ENCODE data around the gene CTBP1. TPM values are rescaled to one million over a fixed set of nuclear protein-coding genes. Genes with fewer than 3 reads are reported as not detected.

Gene CTBP1
- total and polyA plus RNA-seq, 9 of the 15 experiments (the other 6 are each of a cell fraction or from before 2014, with no cell fraction given) = 14.5 to 162 (median 68.2) TPM

GRCh38 chr4:1179976-1180375 lies 69.0 kb downstream of the CTBP1 start:
- TF ChIP-seq RBM25 (IDR thresholded peaks at IDR 0.05; ENCODE audit: low read depth, low read length, severe bottlenecking) = peak; percentile 9
- TF ChIP-seq HBP1 (CRISPR knock-in tag; IDR thresholded peaks at IDR 0.05) = no peak
- H3K9ac ChIP-seq (ENCODE audit: insufficient read depth in 1 of 2, low read depth in 2 of 2, low read length in 2 of 2) = no peak overlapping the region
- no peak for DNase-seq (ENCODE audit: extremely low read depth in 1 of 4, low spot score in 3 of 4)
- no peaks in the 10 kb centered on the region; a peak in 1 of 5 replicates for H3K27me3 ChIP-seq (ENCODE audit: control insufficient read depth in 2 of 2, insufficient read depth in 2 of 2, low read length in 2 of 2)
- in situ Hi-C loops (cut with MboI) (no loop called here), intact Hi-C loops (cut with micrococcal nuclease) (no loop called here)
- ChIA-PET CTCF (ENCODE audit: low intra/inter-chr PET ratio) (no interaction called here), POLR2A (interaction anchor here (1.0 kb wide), 1 partner anchor 10 kb away, joined by 3 read pairs; no protein-coding TSS in a partner anchor)
- no peak for ATAC-seq
- H3K9me3 ChIP-seq (replicated peaks; ENCODE audit: control insufficient read depth, insufficient read depth, low read depth, low read length) = peaks cover 8% of the 10 kb centered on the region
- no peak overlapping the region for H3K4me3 ChIP-seq
- H3K27ac ChIP-seq (ENCODE audit: extremely low read depth, low read depth, low read length) = no peak overlapping the region
- 7% methylated on average over 1 of the region's 1 CpG for WGBS (ENCODE audit: insufficient coverage, low coverage, missing lambda C conversion rate)
- no peaks in the 10 kb centered on the region for H3K36me3 ChIP-seq (ENCODE audit: control insufficient read depth, insufficient read depth, low read length)
- H4K20me1 ChIP-seq (replicated peaks; ENCODE audit: control insufficient read depth, insufficient read depth, low read length) = no peaks in the 10 kb centered on the region
- H3K9me1 ChIP-seq (ENCODE audit: control insufficient read depth, insufficient read depth, low read length) = no peaks in the 10 kb centered on the region
- peaks cover 9 to 31% of the 10 kb centered on the region in 2 experiments; a peak in 4 of 5 replicates for H3K4me1 ChIP-seq (replicated peaks in 1 of 2; ENCODE audit: control insufficient read depth in 2 of 2, insufficient read depth in 2 of 2, low read length in 2 of 2)
- no peak overlapping the region for H3K4me2 ChIP-seq (ENCODE audit: insufficient read depth, low read length)
- no peak overlapping the region for H2AFZ ChIP-seq (ENCODE audit: low read depth, low read length)
- FAIRE-seq = no peak
- H3K79me2 ChIP-seq (ENCODE audit: control insufficient read depth, insufficient read depth, low read length) = no peaks in the 10 kb centered on the region
- BruUV-seq (replicated peaks) = no TSS peak

GRCh38 chr4:1179089-1179441 lies 69.9 kb downstream of the CTBP1 start:
- Histone ChIP-seq H3K4me2 (ENCODE audit: insufficient read depth, low read length) (peak overlapping the region; percentile 53), H3K27me3 (ENCODE audit: control insufficient read depth in 2 of 2, insufficient read depth in 2 of 2, low read length in 2 of 2) (no peaks in the 10 kb centered on the region), H3K4me3 (no peak overlapping the region), H3K79me2 (ENCODE audit: control insufficient read depth, insufficient read depth, low read length) (no peaks in the 10 kb centered on the region), H3K9ac (ENCODE audit: insufficient read depth in 1 of 2, low read depth in 2 of 2, low read length in 2 of 2) (peak overlapping the region in 1 of 2 experiments; percentile 8; a peak in 1 of 4 replicates), H3K9me3 (replicated peaks; ENCODE audit: control insufficient read depth, insufficient read depth, low read depth, low read length) (peaks cover 8% of the 10 kb centered on the region), H3K27ac (ENCODE audit: extremely low read depth, low read depth, low read length) (no peak overlapping the region), H4K20me1 (replicated peaks; ENCODE audit: control insufficient read depth, insufficient read depth, low read length) (no peaks in the 10 kb centered on the region), H2AFZ (ENCODE audit: low read depth, low read length) (0 out of 2 replicates have a peak overlapping the region, but pooled peaks have one; percentile 44), H3K36me3 (ENCODE audit: control insufficient read depth, insufficient read depth, low read length) (no peaks in the 10 kb centered on the region), H3K4me1 (replicated peaks in 1 of 2; ENCODE audit: control insufficient read depth in 2 of 2, insufficient read depth in 2 of 2, low read length in 2 of 2) (peaks cover 9 to 34% of the 10 kb centered on the region in 2 experiments; a peak in 4 of 5 replicates), H3K9me1 (ENCODE audit: control insufficient read depth, insufficient read depth, low read length) (no peaks in the 10 kb centered on the region)
- POLR2A ChIA-PET = interaction anchor here (1.0 kb wide), 1 partner anchor 9 kb away, joined by 3 read pairs; no protein-coding TSS in a partner anchor
- intact Hi-C loops (cut with micrococcal nuclease) (no loop called here), in situ Hi-C loops (cut with MboI) (no loop called here)
- FAIRE-seq (peak; percentile 80), DNase-seq (ENCODE audit: extremely low read depth in 1 of 4, low spot score in 3 of 4) (peak; percentile 71 to 78 (median 75)), ATAC-seq (peak; percentile 78)
- WGBS (ENCODE audit: insufficient coverage, low coverage, missing lambda C conversion rate) = 0% methylated on average over 7 of the region's 7 CpGs
- no TSS peak for BruUV-seq (replicated peaks)
- CTCF ChIA-PET (ENCODE audit: low intra/inter-chr PET ratio) = no interaction called here
- TF ChIP-seq ZNF445 (CRISPR knock-in tag; IDR thresholded peaks at IDR 0.05; ENCODE audit: low read depth) (no peak), STAT5A (IDR thresholded peaks at IDR 0.05; ENCODE audit: borderline replicate concordance, low read length) (0 out of 2 replicates have a peak, but pooled peaks have one; percentile 22), DACH1 (IDR thresholded peaks at IDR 0.05; ENCODE audit: partially characterized antibody) (no peak), TAL1 (IDR thresholded peaks at IDR 0.05) (peak; percentile 67), BHLHE40 (IDR thresholded peaks at IDR 0.05; ENCODE audit: low read length) (peak; percentile 31; the same call in 1 of the 2 replicates), NCOR1 (IDR thresholded peaks at IDR 0.05) (peak; percentile 35; the same call in 1 of the 2 replicates), ZFP36 (IDR thresholded peaks at IDR 0.05; ENCODE audit: low read depth, low read length, partially characterized antibody) (peak; percentile 62), ARID1B (IDR thresholded peaks at IDR 0.05) (peak; percentile 73), GATA2 (CRISPR knock-in tag; IDR thresholded peaks at IDR 0.05) (peak; percentile 27; the same call in 1 of the 2 replicates), CBFA2T2 (conservative IDR thresholded peaks at IDR 0.05) (peak; percentile 74), LCOR (CRISPR knock-in tag; IDR thresholded peaks at IDR 0.05) (no peak), SMARCA4 (IDR thresholded peaks at IDR 0.05) (0 out of 2 replicates have a peak, but pooled peaks have one; percentile 40), NFIC (IDR thresholded peaks at IDR 0.05) (0 out of 2 replicates have a peak, but pooled peaks have one; percentile 23), KLF16 (IDR thresholded peaks at IDR 0.05) (0 out of 2 replicates have a peak, but pooled peaks have one; percentile 26), FIP1L1 (IDR thresholded peaks at IDR 0.05; ENCODE audit: low read depth, low read length, poor library complexity, severe bottlenecking) (no peak)

Measured in K562 (cell line).